ENCODE measurements around the gene LSG1. TPM values are rescaled to one million over a fixed set of nuclear protein-coding genes. Genes with fewer than 3 reads are reported as not detected.

LSG1 gene
- total and polyA plus RNA-seq, 10 of the 15 experiments (the other 5 are each of a cell fraction or from before 2014, with no cell fraction given) = 14.3 to 75.6 (median 54.4) TPM

DNA sequence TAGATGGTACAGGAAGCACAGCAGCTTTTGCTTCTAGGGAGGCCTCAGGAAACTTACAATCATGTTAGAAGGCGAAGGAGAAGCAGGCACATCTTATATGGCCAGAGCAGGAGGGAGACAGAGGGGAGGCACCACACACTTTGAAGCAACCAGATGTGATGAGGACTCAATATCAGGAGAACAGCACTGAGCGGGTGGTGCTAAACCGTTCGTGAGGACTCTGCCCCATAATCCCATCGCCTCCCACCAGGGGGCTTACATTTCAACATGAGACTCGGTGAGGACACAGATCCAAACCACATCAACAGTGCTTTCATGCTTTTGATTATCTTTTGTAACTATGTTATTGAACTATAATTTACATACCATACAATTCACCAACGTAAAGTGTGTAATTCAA is 31.2 kb downstream of the LSG1 start:
- Histone ChIP-seq H3K9me3 (replicated peaks; ENCODE audit: control insufficient read depth, insufficient read depth, low read length) (no peaks in the 10 kb centered on the region), H3K4me2 (ENCODE audit: control insufficient read depth, insufficient read depth) (no peak overlapping the region), H3K4me1 (ENCODE audit: control insufficient read depth, insufficient read depth, low read length) (no peaks in the 10 kb centered on the region), H3K36me3 (ENCODE audit: control insufficient read depth in 2 of 2, insufficient read depth in 2 of 2, low read length in 1 of 2) (peaks cover 11 to 19% of the 10 kb centered on the region in 2 experiments), H3K9ac (ENCODE audit: control insufficient read depth, insufficient read depth, low read length) (no peak overlapping the region), H3K27ac (ENCODE audit: control insufficient read depth, insufficient read depth) (no peak overlapping the region), H3K79me2 (ENCODE audit: control insufficient read depth, insufficient read depth, low read length) (no peaks in the 10 kb centered on the region), H3K27me3 (replicated peaks in 1 of 2; ENCODE audit: control insufficient read depth in 2 of 2, insufficient read depth in 2 of 2, low read length in 1 of 2) (no peaks in the 10 kb centered on the region), H3K4me3 (no peak overlapping the region), H4K20me1 (ENCODE audit: control insufficient read depth, insufficient read depth) (no peaks in the 10 kb centered on the region), H2AFZ (ENCODE audit: control insufficient read depth, low read depth, low read length) (no peak overlapping the region)
- intact Hi-C loops (cut with micrococcal nuclease; ENCODE audit: unreplicated experiment) = no loop called here
- ChIA-PET CTCF (no interaction called here), SMC1A (ENCODE audit: uncharacterized antibody, unreplicated experiment) (no interaction called here), RAD21 (ENCODE audit: unreplicated experiment) (no interaction called here), POLR2A (no interaction called here)
- ATAC-seq (peak; percentile 67), DNase-seq (ENCODE audit: low read depth, low spot score) (no peak), FAIRE-seq (no peak)
- TF ChIP-seq NR2C2 (IDR thresholded peaks at IDR 0.05; ENCODE audit: borderline replicate concordance, control insufficient read depth, insufficient read length, low read depth) = no peak
- peak in 2 of 3 experiments; percentile 25 to 27; a peak in 3 of 6 replicates for TF ChIP-seq CTCF (IDR thresholded peaks at IDR 0.05 in 2 of 3, conservative IDR thresholded peaks at IDR 0.05 in 1 of 3; ENCODE audit: control insufficient read depth in 2 of 3, extremely low read depth in 1 of 3, insufficient read depth in 1 of 3, low read depth in 3 of 3, low read length in 3 of 3)
- in situ Hi-C loops (cut with MboI) = no loop called here
- 77% methylated on average over 7 of the region's 7 CpGs for WGBS (ENCODE audit: insufficient coverage, insufficient replicate concordance, low lambda C conversion rate, missing lambda C conversion rate)
- TSS peak; percentile 62 for BruUV-seq (replicated peaks)

DNA sequence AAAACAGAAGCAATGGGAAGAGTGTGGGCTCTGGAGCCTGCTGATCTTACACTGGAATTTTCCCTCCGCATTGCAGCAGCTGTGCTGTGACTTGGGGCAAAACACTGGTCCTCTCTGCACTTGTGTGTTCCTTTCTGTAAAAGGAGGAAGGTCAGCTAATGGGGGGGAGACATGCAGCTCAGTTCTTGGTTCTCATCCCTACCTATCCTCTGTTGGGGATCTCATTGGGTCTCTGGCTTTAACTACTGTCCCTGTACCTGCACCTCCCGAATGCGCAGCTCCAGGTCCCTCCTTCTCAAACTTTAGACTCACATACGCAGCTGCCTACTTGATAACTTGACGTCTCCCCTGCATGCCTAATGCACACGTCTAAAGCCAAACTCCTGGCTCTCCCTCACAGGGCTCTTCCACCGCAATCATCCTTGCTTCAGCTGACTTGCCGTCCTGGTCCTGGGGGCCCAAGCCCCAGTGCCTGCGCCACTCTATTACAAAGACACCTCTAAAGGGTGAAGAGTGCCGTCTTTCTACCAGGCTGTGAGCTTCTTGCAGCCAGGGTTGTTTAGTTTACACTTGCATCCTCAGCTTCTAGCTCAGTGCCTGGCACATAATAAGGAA is 32.9 kb downstream of the LSG1 start:
- peaks cover 10 to 11% of the 10 kb centered on the region in 2 experiments for H3K36me3 ChIP-seq (ENCODE audit: control insufficient read depth in 2 of 2, insufficient read depth in 2 of 2, low read length in 1 of 2)
- WGBS (ENCODE audit: insufficient coverage, insufficient replicate concordance, low lambda C conversion rate, missing lambda C conversion rate) = 99% methylated on average over 10 of the region's 10 CpGs
- H3K4me3 ChIP-seq = no peak overlapping the region
- ChIA-PET POLR2A (interaction anchor here (0.6 kb wide), 1 partner anchor 42 kb away, joined by 4 read pairs; no protein-coding TSS in a partner anchor), CTCF (interaction anchor here (1.0 to 2.2 kb wide), 3 partner anchors 33 to 632 kb away, joined by 3 to 9 read pairs (median 3); partner anchors contain the start of genes LSG1 and XXYLT1), RAD21 (ENCODE audit: unreplicated experiment) (no interaction called here), SMC1A (ENCODE audit: uncharacterized antibody, unreplicated experiment) (interaction anchor here (1.1 kb wide), 1 partner anchor 13 kb away, joined by 3 read pairs; no protein-coding TSS in a partner anchor)
- in situ Hi-C loops (cut with MboI) (no loop called here), intact Hi-C loops (cut with micrococcal nuclease; ENCODE audit: unreplicated experiment) (no loop called here)
- no peak for DNase-seq (ENCODE audit: low read depth, low spot score)
- TF ChIP-seq REST (IDR thresholded peaks at IDR 0.05; ENCODE audit: low read depth, low read length) (no peak), YBX1 (IDR thresholded peaks at IDR 0.05) (no peak), POLR2A (IDR thresholded peaks at IDR 0.05; ENCODE audit: low read depth, low read length) (peak; percentile 12; the same call in 1 of the 2 replicates)
- H3K27me3 ChIP-seq (replicated peaks in 1 of 2; ENCODE audit: control insufficient read depth in 2 of 2, insufficient read depth in 2 of 2, low read length in 1 of 2) = no peaks in the 10 kb centered on the region
- H4K20me1 ChIP-seq (ENCODE audit: control insufficient read depth, insufficient read depth) = no peaks in the 10 kb centered on the region
- H3K27ac ChIP-seq (ENCODE audit: control insufficient read depth, insufficient read depth) = no peak overlapping the region
- no peak overlapping the region for H2AFZ ChIP-seq (ENCODE audit: control insufficient read depth, low read depth, low read length)
- BruUV-seq (replicated peaks) = no TSS peak
- H3K9ac ChIP-seq (ENCODE audit: control insufficient read depth, insufficient read depth, low read length) = no peak overlapping the region
- H3K4me2 ChIP-seq (ENCODE audit: control insufficient read depth, insufficient read depth) = no peak overlapping the region
- H3K4me1 ChIP-seq (ENCODE audit: control insufficient read depth, insufficient read depth, low read length) = no peaks in the 10 kb centered on the region
- no peak for FAIRE-seq
- no peaks in the 10 kb centered on the region for H3K79me2 ChIP-seq (ENCODE audit: control insufficient read depth, insufficient read depth, low read length)
- no peaks in the 10 kb centered on the region for H3K9me3 ChIP-seq (replicated peaks; ENCODE audit: control insufficient read depth, insufficient read depth, low read length)
- no peak for ATAC-seq
